Omental fat pad (tissue), 4 donors: ENCODE measurements around the gene CD3G. TPM values are rescaled to one million over a fixed set of nuclear protein-coding genes. Genes with fewer than 3 reads are reported as not detected.
"Not testable (repeated sequence)": the region's sequence is repeated elsewhere in the genome, so short reads cannot be mapped to it uniquely, and the experiment has no call there.

ENCODE experiments used
- ATAC-seq: fragments of 150-250 bp; one replicate; pipeline ENCODE4 v1.9.1; 2016; ENCODE audit warnings: mild to moderate bottlenecking, moderate library complexity; ENCODE audit not compliant: low FRiP score
- DNase-seq: peaks from one replicate; pipeline ENCODE4 v3.0.0-alpha.2; 2019; ENCODE audit warnings: low spot score
- CTCF ChIP-seq, 3 donors: fragments of 450-650 bp; IDR thresholded peaks; one replicate each; pipeline ENCODE4 v1.5.1; 2016 to 2017; ENCODE audit warnings: antibody characterized with exemption in 3 of 3, mild to moderate bottlenecking in 3 of 3, moderate library complexity in 2 of 3
- total RNA-seq, 4 donors: library from RNA; depleted of rRNA; stranded (reverse); fragments of >200 nt; gene quantifications; one replicate each; pipeline ENCODE4 v1.1.0, GENCODE V29; 2016

CD3G gene
- total RNA-seq, 4 donors from 2014 or later = 1.0 to 2.1 (median 1.6) TPM

- no peak for DNase-seq
- TF ChIP-seq CTCF (IDR thresholded peaks at IDR 0.05) = no peak
- ATAC-seq = no peak
Observed at GRCh38 chr11:118305726-118306125, 38.4 kb upstream of the CD3G start.

GRCh38 chr11:118306556-118306955, 37.6 kb upstream of the CD3G start:
- no peak for ATAC-seq
- TF ChIP-seq CTCF (IDR thresholded peaks at IDR 0.05) = no peak
- no peak for DNase-seq

- DNase-seq, ATAC-seq: not testable (repeated sequence)
Observed at GRCh38 chr11:118308995-118309528, 35.1 kb upstream of the CD3G start.

GRCh38 chr11:118310271-118310670, 33.9 kb upstream of the CD3G start:
- ATAC-seq = no peak
- no peak for DNase-seq
- no peak for TF ChIP-seq CTCF (IDR thresholded peaks at IDR 0.05)

- no peak for ATAC-seq
- TF ChIP-seq CTCF (IDR thresholded peaks at IDR 0.05) = no peak
- no peak for DNase-seq
Observed at GRCh38 chr11:118310781-118311485, 33.2 kb upstream of the CD3G start.

- TF ChIP-seq CTCF (IDR thresholded peaks at IDR 0.05) = no peak
- ATAC-seq = no peak
- no peak for DNase-seq
Observed at GRCh38 chr11:118311518-118311917, 32.6 kb upstream of the CD3G start.

GRCh38 chr11:118312328-118312727, 31.8 kb upstream of the CD3G start:
- no peak for DNase-seq
- no peak for TF ChIP-seq CTCF (IDR thresholded peaks at IDR 0.05)
- ATAC-seq = no peak
